Calu3 (cell line): Measurements from ENCODE around the gene RPS6KA2. TPM values are rescaled to one million over a fixed set of nuclear protein-coding genes. Genes with fewer than 3 reads are reported as not detected.

Experiments
- BruUV-seq: library from RNA; stranded (reverse); fragments of 400-500 nt; replicated peaks from 2 replicates; lab custom pipeline; 2021; lab: Mats Ljungman, UMichigan
- CTCF ChIA-PET: fragments of 300-600 bp; sonication (Branson Sonifier 250); formaldehyde crosslinking; loops from one replicate; lab custom pipeline; 2022; ENCODE audit warnings: antibody characterized with exemption; lab: Charles Lee
- DNase-seq: peaks from one replicate; pipeline ENCODE4 v3.0.0; 2022
- H3K27ac Mint-ChIP-seq: one replicate; pipeline ENCODE4 v1.8.0; 2022; ENCODE audit warnings: mixed read lengths; ENCODE audit not compliant: unreplicated experiment
- H3K27me3 Mint-ChIP-seq: one replicate; pipeline ENCODE4 v1.8.0; 2022; ENCODE audit warnings: mixed read lengths; ENCODE audit not compliant: unreplicated experiment
- H3K36me3 Mint-ChIP-seq: one replicate; pipeline ENCODE4 v1.8.0; 2022; ENCODE audit warnings: mild to moderate bottlenecking, moderate library complexity, mixed read lengths; ENCODE audit not compliant: insufficient read depth, unreplicated experiment
- H3K4me1 Mint-ChIP-seq: one replicate; pipeline ENCODE4 v1.8.0; 2022; ENCODE audit warnings: mild to moderate bottlenecking, low read depth, mixed read lengths; ENCODE audit not compliant: unreplicated experiment
- H3K4me3 Mint-ChIP-seq: one replicate; pipeline ENCODE4 v1.8.0; 2022; ENCODE audit warnings: mild to moderate bottlenecking, low read depth, moderate library complexity, mixed read lengths; ENCODE audit not compliant: unreplicated experiment
- H3K9me3 Mint-ChIP-seq: one replicate; pipeline ENCODE4 v1.8.0; 2022; ENCODE audit warnings: low read depth, mixed read lengths; ENCODE audit not compliant: unreplicated experiment
- intact Hi-C: fragments of 100-400 bp; cut with micrococcal nuclease; formaldehyde crosslinking; loops from one replicate; pipeline ENCODE4 v1.10.0; 2022; ENCODE audit not compliant: unreplicated experiment
- total RNA-seq: library from RNA; stranded (reverse); gene quantifications from 2 replicates; pipeline ENCODE4 v1.2.3, GENCODE V29; 2022
- TF ChIP-seq, protein P1 (sequence below): fragments of 200-600 bp; IDR thresholded peaks from one replicate; pipeline ENCODE4 v1.8.0; 2022; ENCODE audit warnings: antibody characterized with exemption; ENCODE audit not compliant: unreplicated experiment

Gene RPS6KA2
- total RNA-seq, 1 experiment from 2014 or later: 41.3 TPM

DNA sequence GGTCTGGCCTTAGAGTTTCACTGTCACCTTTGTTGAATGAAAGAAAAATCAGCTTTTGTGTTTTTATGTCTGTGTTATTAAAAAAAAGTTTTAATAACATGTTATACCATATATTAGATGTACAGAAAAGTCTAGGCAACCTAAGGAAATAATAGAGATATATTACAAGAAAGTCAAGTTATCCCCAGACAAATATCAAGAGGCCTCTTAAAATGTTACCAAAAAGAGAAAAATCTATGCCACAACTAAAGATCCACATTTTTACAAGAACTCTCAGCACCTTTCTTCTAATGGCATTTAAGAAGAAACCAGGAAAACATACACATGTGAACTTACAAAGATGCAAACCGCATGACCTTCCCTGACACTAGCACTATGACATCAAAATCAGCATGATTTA is 67.4 kb downstream of the RPS6KA2 start:
- TF ChIP-seq, protein P1, sequence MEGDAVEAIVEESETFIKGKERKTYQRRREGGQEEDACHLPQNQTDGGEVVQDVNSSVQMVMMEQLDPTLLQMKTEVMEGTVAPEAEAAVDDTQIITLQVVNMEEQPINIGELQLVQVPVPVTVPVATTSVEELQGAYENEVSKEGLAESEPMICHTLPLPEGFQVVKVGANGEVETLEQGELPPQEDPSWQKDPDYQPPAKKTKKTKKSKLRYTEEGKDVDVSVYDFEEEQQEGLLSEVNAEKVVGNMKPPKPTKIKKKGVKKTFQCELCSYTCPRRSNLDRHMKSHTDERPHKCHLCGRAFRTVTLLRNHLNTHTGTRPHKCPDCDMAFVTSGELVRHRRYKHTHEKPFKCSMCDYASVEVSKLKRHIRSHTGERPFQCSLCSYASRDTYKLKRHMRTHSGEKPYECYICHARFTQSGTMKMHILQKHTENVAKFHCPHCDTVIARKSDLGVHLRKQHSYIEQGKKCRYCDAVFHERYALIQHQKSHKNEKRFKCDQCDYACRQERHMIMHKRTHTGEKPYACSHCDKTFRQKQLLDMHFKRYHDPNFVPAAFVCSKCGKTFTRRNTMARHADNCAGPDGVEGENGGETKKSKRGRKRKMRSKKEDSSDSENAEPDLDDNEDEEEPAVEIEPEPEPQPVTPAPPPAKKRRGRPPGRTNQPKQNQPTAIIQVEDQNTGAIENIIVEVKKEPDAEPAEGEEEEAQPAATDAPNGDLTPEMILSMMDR: no peak
- H3K27ac Mint-ChIP-seq: no peak overlapping the region
- peaks cover 11% of the 10 kb centered on the region for H3K36me3 Mint-ChIP-seq
- no peaks in the 10 kb centered on the region for H3K27me3 Mint-ChIP-seq
- H3K4me1 Mint-ChIP-seq: peaks cover 53% of the 10 kb centered on the region
- no peak for DNase-seq
- no TSS peak for BruUV-seq
- CTCF ChIA-PET: no interaction called here
- intact Hi-C loops: no loop called here
- no peak overlapping the region for H3K4me3 Mint-ChIP-seq
- H3K9me3 Mint-ChIP-seq: peaks cover 2% of the 10 kb centered on the region

DNA sequence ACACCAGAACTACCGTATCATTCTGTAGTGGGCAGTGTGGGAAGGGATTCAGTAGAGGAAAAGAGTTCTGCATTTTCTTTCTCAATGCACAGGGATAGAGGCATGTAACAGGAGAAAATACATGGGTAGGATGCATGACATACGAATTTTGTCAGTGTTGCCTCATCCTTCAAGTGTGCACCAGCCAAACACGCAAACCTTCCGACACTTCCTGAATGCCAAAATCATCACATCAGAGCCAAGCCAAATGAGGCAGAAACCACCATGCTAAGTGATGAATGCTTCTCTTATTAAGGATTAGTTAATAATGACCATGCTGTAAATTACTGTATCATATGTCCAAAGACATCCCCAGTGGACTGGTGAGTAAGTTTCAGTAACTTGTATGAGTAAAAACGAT is 67.8 kb downstream of the RPS6KA2 start:
- H3K4me1 Mint-ChIP-seq: peaks cover 53% of the 10 kb centered on the region
- peaks cover 11% of the 10 kb centered on the region for H3K36me3 Mint-ChIP-seq
- intact Hi-C loops: no loop called here
- TF ChIP-seq, protein P1: no peak
- no peak for DNase-seq
- H3K27ac Mint-ChIP-seq: peak overlapping the region; percentile 20
- no peaks in the 10 kb centered on the region for H3K27me3 Mint-ChIP-seq
- H3K9me3 Mint-ChIP-seq: peaks cover 2% of the 10 kb centered on the region
- no peak overlapping the region for H3K4me3 Mint-ChIP-seq
- CTCF ChIA-PET: no interaction called here
- BruUV-seq: no TSS peak

GRCh38 chr6:166558156-166559005 is 68.7 kb downstream of the RPS6KA2 start:
- CTCF ChIA-PET: interaction anchor here (0.6 kb wide), 1 partner anchor 44 kb away, joined by 3 read pairs; no protein-coding TSS in a partner anchor
- DNase-seq: peak; percentile 10
- no TSS peak for BruUV-seq

DNA sequence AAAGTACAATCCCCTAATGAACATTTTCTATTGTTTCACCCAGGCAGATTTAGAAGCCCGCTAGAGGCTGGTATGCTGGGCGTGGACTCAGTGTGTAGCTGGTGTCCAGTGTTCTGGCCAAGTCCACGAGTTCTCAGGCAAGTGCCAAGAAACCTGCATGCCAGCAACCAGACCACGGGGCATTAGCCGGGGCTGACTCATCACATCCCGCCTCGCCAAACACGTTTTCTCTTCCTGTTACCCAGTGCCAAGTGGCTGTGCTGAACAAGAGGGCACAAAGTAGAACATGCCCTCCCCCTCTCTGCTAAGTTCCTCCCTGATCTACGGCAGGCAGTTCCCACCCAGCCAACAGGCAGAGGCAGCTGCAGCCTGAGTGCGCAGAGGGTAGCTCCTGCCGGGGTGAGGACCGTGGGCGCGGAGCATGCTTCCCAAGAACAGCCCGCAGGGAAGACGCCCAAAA is 70.2 kb downstream of the RPS6KA2 start:
- Mint-ChIP-seq H3K4me1 (peaks cover 53% of the 10 kb centered on the region), H3K27ac (peak overlapping the region; percentile 81), H3K9me3 (peaks cover 2% of the 10 kb centered on the region), H3K27me3 (no peaks in the 10 kb centered on the region), H3K4me3 (peak overlapping the region; percentile 47), H3K36me3 (peaks cover 11% of the 10 kb centered on the region)
- no TSS peak for BruUV-seq
- CTCF ChIA-PET: interaction anchor here (0.6 to 1.9 kb wide), 8 partner anchors 9 to 906 kb away, joined by 3 to 8 read pairs (median 4); partner anchors contain the start of gene RPS6KA2
- DNase-seq: peak; percentile 94
- intact Hi-C loops: loop anchor here (1.0 to 2.0 kb wide), 2 partner anchors 66 to 70 kb away; partner anchors contain the start of gene RPS6KA2
- TF ChIP-seq, protein P1: no peak

More at GRCh38 chr6:166558156-166559005, 68.7 kb downstream of the RPS6KA2 start:
- H3K27ac Mint-ChIP-seq: peak overlapping the region; percentile 81
- peaks cover 11% of the 10 kb centered on the region for H3K36me3 Mint-ChIP-seq
- no peak overlapping the region for H3K4me3 Mint-ChIP-seq
- no peaks in the 10 kb centered on the region for H3K27me3 Mint-ChIP-seq
- TF ChIP-seq, protein P1: no peak
- intact Hi-C loops: no loop called here
- peaks cover 2% of the 10 kb centered on the region for H3K9me3 Mint-ChIP-seq
- peaks cover 53% of the 10 kb centered on the region for H3K4me1 Mint-ChIP-seq
